ENCODE data around the gene PHLDB3. TPM values are rescaled to one million over a fixed set of nuclear protein-coding genes. Genes with fewer than 3 reads are reported as not detected.

Gene PHLDB3
- total and polyA plus RNA-seq, 2 of the 13 experiments (the other 11 are each of a cell fraction or from before 2014, with no cell fraction given): 11.3 to 14.5 TPM

DNA sequence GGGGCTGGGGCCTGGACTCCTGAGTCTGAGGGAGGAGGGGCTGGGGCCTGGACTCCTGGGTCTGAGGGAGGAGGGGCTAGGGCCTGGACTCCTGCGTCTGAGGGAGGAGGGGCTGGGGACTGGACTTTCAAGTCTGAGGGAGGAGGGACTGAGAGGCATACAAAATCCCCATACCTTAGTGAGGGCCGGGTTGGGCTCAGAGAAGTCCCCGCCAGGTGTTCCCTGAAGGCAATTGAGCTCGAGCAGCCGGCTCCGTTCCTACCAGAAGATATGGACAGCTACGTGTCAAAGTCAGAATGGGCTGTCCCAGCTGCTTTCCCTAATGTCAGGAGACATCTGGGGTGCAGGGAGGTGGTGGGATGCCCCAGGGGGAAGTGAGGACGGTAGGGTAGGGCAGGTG is 9.5 kb downstream of the PHLDB3 start:
- Histone ChIP-seq H3K36me3 (replicated peaks in 1 of 2; ENCODE audit: control insufficient read depth in 1 of 2, insufficient read depth in 2 of 2, low read length in 2 of 2) (peaks cover 10 to 21% of the 10 kb centered on the region in 2 experiments; a peak in 3 of 5 replicates), H3K4me2 (ENCODE audit: low read depth, low read length) (no peak overlapping the region), H3K9ac (ENCODE audit: insufficient read depth, low read depth, low read length) (no peak overlapping the region), H3K9me3 (ENCODE audit: low read length) (no peaks in the 10 kb centered on the region), H3K4me3 (replicated peaks in 1 of 3; ENCODE audit: insufficient read depth in 1 of 3, low read depth in 2 of 3, low read length in 3 of 3) (no peak overlapping the region), H4K20me1 (ENCODE audit: insufficient read depth, low read length) (no peaks in the 10 kb centered on the region), H3K79me2 (ENCODE audit: insufficient read depth, low read length) (no peaks in the 10 kb centered on the region), H2AFZ (ENCODE audit: low read length) (no peak overlapping the region), H3K4me1 (ENCODE audit: insufficient read depth, low read length) (peaks cover 24% of the 10 kb centered on the region), H3K27ac (ENCODE audit: extremely low read length, insufficient read depth, low read length) (no peak overlapping the region), H3K27me3 (ENCODE audit: control insufficient read depth in 1 of 2, insufficient read depth in 2 of 2, low read length in 2 of 2) (no peaks in the 10 kb centered on the region)
- no TSS peak for BruUV-seq (replicated peaks)
- POLR2A ChIA-PET: interaction anchor here (1.6 kb wide), 1 partner anchor 9 kb away, joined by 5 read pairs; no protein-coding TSS in a partner anchor
- intact Hi-C loops (cut with micrococcal nuclease; ENCODE audit: unreplicated experiment): no loop called here
- 91% methylated on average over 8 of the region's 8 CpGs for WGBS (ENCODE audit: low lambda C conversion rate)
- CTCF ChIA-PET (ENCODE audit: low intra/inter-chr PET ratio, low total read pairs): no interaction called here
- DNase-seq (ENCODE audit: low spot score) (no peak), FAIRE-seq (no peak), ATAC-seq (no peak)
- 0 out of 2 replicates have a peak, but pooled peaks have one; percentile 48 for TF ChIP-seq ZSCAN22 (CRISPR knock-in tag; IDR thresholded peaks at IDR 0.05)
- no peak for TF ChIP-seq SOX6 (IDR thresholded peaks at IDR 0.05)
- TF ChIP-seq SOX6 (CRISPR knock-in tag; IDR thresholded peaks at IDR 0.05): no peak
- no peak for TF ChIP-seq MTF1 (CRISPR knock-in tag; IDR thresholded peaks at IDR 0.05)
- TF ChIP-seq NFE2L2 (IDR thresholded peaks at IDR 0.05; ENCODE audit: low read length): no peak
- in situ Hi-C loops (cut with HindIII; ENCODE audit: extremely low pct_ligation_motif_present, low pct_unique_long_range_greater_than_20kb): no loop called here

DNA sequence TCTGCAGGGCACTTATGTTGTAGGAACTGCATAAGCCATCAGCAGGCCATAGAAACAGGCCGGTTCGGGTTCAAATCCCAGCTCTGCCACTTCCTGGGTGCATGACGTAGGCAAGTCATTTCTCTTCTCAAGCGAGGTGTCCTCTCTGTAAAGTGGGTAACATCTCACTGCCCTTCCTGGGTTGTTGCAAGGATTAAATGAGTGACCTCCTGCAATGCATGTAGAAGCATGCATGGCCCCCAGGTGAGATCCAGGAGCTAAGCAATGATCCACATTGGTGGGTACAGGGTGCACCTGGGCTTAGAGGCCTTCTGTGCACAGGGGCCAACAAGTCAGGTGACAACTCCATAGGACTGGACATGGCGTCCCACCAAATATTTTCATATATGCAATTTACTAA is 13.8 kb downstream of the PHLDB3 start:
- H4K20me1 ChIP-seq (ENCODE audit: insufficient read depth, low read length): no peaks in the 10 kb centered on the region
- ATAC-seq: no peak
- H3K4me3 ChIP-seq (replicated peaks in 1 of 3; ENCODE audit: insufficient read depth in 1 of 3, low read depth in 2 of 3, low read length in 3 of 3): no peak overlapping the region
- no peak for DNase-seq (ENCODE audit: low spot score)
- no peaks in the 10 kb centered on the region for H3K4me1 ChIP-seq (ENCODE audit: insufficient read depth, low read length)
- WGBS (ENCODE audit: low lambda C conversion rate): 67% methylated on average over 3 of the region's 5 CpGs
- no peaks in the 10 kb centered on the region for H3K27me3 ChIP-seq (ENCODE audit: control insufficient read depth in 1 of 2, insufficient read depth in 2 of 2, low read length in 2 of 2)
- BruUV-seq (replicated peaks): no TSS peak
- intact Hi-C loops (cut with micrococcal nuclease; ENCODE audit: unreplicated experiment): no loop called here
- FAIRE-seq: no peak
- in situ Hi-C loops (cut with HindIII; ENCODE audit: extremely low pct_ligation_motif_present, low pct_unique_long_range_greater_than_20kb): no loop called here
- H3K9me3 ChIP-seq (ENCODE audit: low read length): no peaks in the 10 kb centered on the region
- H3K36me3 ChIP-seq (replicated peaks in 1 of 2; ENCODE audit: control insufficient read depth in 1 of 2, insufficient read depth in 2 of 2, low read length in 2 of 2): peaks cover 6 to 14% of the 10 kb centered on the region in 2 experiments; a peak in 3 of 5 replicates
- no peaks in the 10 kb centered on the region for H3K79me2 ChIP-seq (ENCODE audit: insufficient read depth, low read length)
- H3K4me2 ChIP-seq (ENCODE audit: low read depth, low read length): no peak overlapping the region
- CTCF ChIA-PET (ENCODE audit: low intra/inter-chr PET ratio, low total read pairs): no interaction called here
- no peak overlapping the region for H3K9ac ChIP-seq (ENCODE audit: insufficient read depth, low read depth, low read length)
- no peak overlapping the region for H3K27ac ChIP-seq (ENCODE audit: extremely low read length, insufficient read depth, low read length)
- POLR2A ChIA-PET: interaction anchor here (0.7 to 1.8 kb wide), 3 partner anchors 8 to 11 kb away, joined by 3 to 6 read pairs (median 4); no protein-coding TSS in a partner anchor
- H2AFZ ChIP-seq (ENCODE audit: low read length): no peak overlapping the region
- TF ChIP-seq SMYD3 (CRISPR knock-in tag; IDR thresholded peaks at IDR 0.05) (no peak), DMAP1 (CRISPR knock-in tag; IDR thresholded peaks at IDR 0.05) (no peak), NFIC (IDR thresholded peaks at IDR 0.05; ENCODE audit: low read length) (no peak), KDM5B (CRISPR knock-in tag; IDR thresholded peaks at IDR 0.05; ENCODE audit: borderline replicate concordance) (no peak), MTF2 (CRISPR knock-in tag; IDR thresholded peaks at IDR 0.05; ENCODE audit: borderline replicate concordance) (no peak), ZNF605 (CRISPR knock-in tag; IDR thresholded peaks at IDR 0.05) (no peak), ZNF589 (CRISPR knock-in tag; conservative IDR thresholded peaks at IDR 0.05) (no peak), ZNF709 (CRISPR knock-in tag; IDR thresholded peaks at IDR 0.05) (no peak), CREB1 (IDR thresholded peaks at IDR 0.05) (no peak), CREB1 (CRISPR knock-in tag; IDR thresholded peaks at IDR 0.05) (no peak)
- TF ChIP-seq, protein P1, sequence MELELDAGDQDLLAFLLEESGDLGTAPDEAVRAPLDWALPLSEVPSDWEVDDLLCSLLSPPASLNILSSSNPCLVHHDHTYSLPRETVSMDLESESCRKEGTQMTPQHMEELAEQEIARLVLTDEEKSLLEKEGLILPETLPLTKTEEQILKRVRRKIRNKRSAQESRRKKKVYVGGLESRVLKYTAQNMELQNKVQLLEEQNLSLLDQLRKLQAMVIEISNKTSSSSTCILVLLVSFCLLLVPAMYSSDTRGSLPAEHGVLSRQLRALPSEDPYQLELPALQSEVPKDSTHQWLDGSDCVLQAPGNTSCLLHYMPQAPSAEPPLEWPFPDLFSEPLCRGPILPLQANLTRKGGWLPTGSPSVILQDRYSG (CRISPR knock-in tag; IDR thresholded peaks at IDR 0.05): no peak
- TF ChIP-seq, protein P2, sequence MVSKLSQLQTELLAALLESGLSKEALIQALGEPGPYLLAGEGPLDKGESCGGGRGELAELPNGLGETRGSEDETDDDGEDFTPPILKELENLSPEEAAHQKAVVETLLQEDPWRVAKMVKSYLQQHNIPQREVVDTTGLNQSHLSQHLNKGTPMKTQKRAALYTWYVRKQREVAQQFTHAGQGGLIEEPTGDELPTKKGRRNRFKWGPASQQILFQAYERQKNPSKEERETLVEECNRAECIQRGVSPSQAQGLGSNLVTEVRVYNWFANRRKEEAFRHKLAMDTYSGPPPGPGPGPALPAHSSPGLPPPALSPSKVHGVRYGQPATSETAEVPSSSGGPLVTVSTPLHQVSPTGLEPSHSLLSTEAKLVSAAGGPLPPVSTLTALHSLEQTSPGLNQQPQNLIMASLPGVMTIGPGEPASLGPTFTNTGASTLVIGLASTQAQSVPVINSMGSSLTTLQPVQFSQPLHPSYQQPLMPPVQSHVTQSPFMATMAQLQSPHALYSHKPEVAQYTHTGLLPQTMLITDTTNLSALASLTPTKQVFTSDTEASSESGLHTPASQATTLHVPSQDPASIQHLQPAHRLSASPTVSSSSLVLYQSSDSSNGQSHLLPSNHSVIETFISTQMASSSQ (IDR thresholded peaks at IDR 0.05; ENCODE audit: low read depth): no peak
- TF ChIP-seq, protein P2 (CRISPR knock-in tag; IDR thresholded peaks at IDR 0.05; ENCODE audit: borderline replicate concordance): no peak
